Measurements from ENCODE around the gene ALDH7A1.

Gene ALDH7A1

GRCh38 chr5:126599499-126599898 is 4.5 kb upstream of the ALDH7A1 start:
- no peak for TF ChIP-seq FOXP2 (optimal IDR thresholded peaks at IDR 0.05; ENCODE audit: borderline replicate concordance, extremely low read depth, extremely low read length, insufficient read depth)

GRCh38 chr5:126597156-126597555 is 2.1 kb upstream of the ALDH7A1 start:
- TF ChIP-seq REST (IDR thresholded peaks at IDR 0.05; ENCODE audit: insufficient read depth in 1 of 2, low read depth in 2 of 2, low read length in 2 of 2) (no peak), TAF1 (IDR thresholded peaks at IDR 0.05; ENCODE audit: borderline replicate concordance, insufficient read depth, low read length) (no peak), FOXP2 (optimal IDR thresholded peaks at IDR 0.05; ENCODE audit: borderline replicate concordance, extremely low read depth, extremely low read length, insufficient read depth) (no peak), POLR2AphosphoS5 (IDR thresholded peaks at IDR 0.05; ENCODE audit: low read depth, low read length) (no peak), SIN3A (IDR thresholded peaks at IDR 0.05; ENCODE audit: borderline replicate concordance, insufficient read depth, low read length) (no peak)

- no peak for TF ChIP-seq POLR2AphosphoS5 (IDR thresholded peaks at IDR 0.05; ENCODE audit: low read depth, low read length)
- TF ChIP-seq SIN3A (IDR thresholded peaks at IDR 0.05; ENCODE audit: borderline replicate concordance, insufficient read depth, low read length), result no peak
- no peak for TF ChIP-seq FOXP2 (optimal IDR thresholded peaks at IDR 0.05; ENCODE audit: borderline replicate concordance, extremely low read depth, extremely low read length, insufficient read depth)
- TF ChIP-seq REST (IDR thresholded peaks at IDR 0.05; ENCODE audit: insufficient read depth in 1 of 2, low read depth in 2 of 2, low read length in 2 of 2), result no peak
- TF ChIP-seq TAF1 (IDR thresholded peaks at IDR 0.05; ENCODE audit: borderline replicate concordance, insufficient read depth, low read length), result no peak
Observed at GRCh38 chr5:126595486-126596083, 566 bp upstream of the ALDH7A1 start.

- no peak for TF ChIP-seq FOXP2 (optimal IDR thresholded peaks at IDR 0.05; ENCODE audit: borderline replicate concordance, extremely low read depth, extremely low read length, insufficient read depth)
- no peak for TF ChIP-seq POLR2AphosphoS5 (IDR thresholded peaks at IDR 0.05; ENCODE audit: low read depth, low read length)
- no peak for TF ChIP-seq SIN3A (IDR thresholded peaks at IDR 0.05; ENCODE audit: borderline replicate concordance, insufficient read depth, low read length)
Observed at GRCh38 chr5:126591549-126591948, 3.5 kb downstream of the ALDH7A1 start.

GRCh38 chr5:126589536-126590297 is 5.3 kb downstream of the ALDH7A1 start:
- TF ChIP-seq FOXP2 (optimal IDR thresholded peaks at IDR 0.05; ENCODE audit: borderline replicate concordance, extremely low read depth, extremely low read length, insufficient read depth), result no peak
- no peak for TF ChIP-seq SIN3A (IDR thresholded peaks at IDR 0.05; ENCODE audit: borderline replicate concordance, insufficient read depth, low read length)
- TF ChIP-seq TAF1 (IDR thresholded peaks at IDR 0.05; ENCODE audit: borderline replicate concordance, insufficient read depth, low read length), result no peak

GRCh38 chr5:126587551-126588390 is 7.2 kb downstream of the ALDH7A1 start:
- no peak for TF ChIP-seq TAF1 (IDR thresholded peaks at IDR 0.05; ENCODE audit: borderline replicate concordance, insufficient read depth, low read length)
- TF ChIP-seq POLR2AphosphoS5 (IDR thresholded peaks at IDR 0.05; ENCODE audit: low read depth, low read length), result no peak
- TF ChIP-seq SIN3A (IDR thresholded peaks at IDR 0.05; ENCODE audit: borderline replicate concordance, insufficient read depth, low read length), result no peak
- no peak for TF ChIP-seq REST (IDR thresholded peaks at IDR 0.05; ENCODE audit: insufficient read depth in 1 of 2, low read depth in 2 of 2, low read length in 2 of 2)
- TF ChIP-seq FOXP2 (optimal IDR thresholded peaks at IDR 0.05; ENCODE audit: borderline replicate concordance, extremely low read depth, extremely low read length, insufficient read depth), result no peak

Measured in PFSK-1 (cell line).